Measurements from ENCODE around the gene PPP6R1. TPM values are rescaled to one million over a fixed set of nuclear protein-coding genes. Genes with fewer than 3 reads are reported as not detected.

The PPP6R1 gene
- total RNA-seq, 1 donor from 2014 or later: 73.0 TPM

DNA sequence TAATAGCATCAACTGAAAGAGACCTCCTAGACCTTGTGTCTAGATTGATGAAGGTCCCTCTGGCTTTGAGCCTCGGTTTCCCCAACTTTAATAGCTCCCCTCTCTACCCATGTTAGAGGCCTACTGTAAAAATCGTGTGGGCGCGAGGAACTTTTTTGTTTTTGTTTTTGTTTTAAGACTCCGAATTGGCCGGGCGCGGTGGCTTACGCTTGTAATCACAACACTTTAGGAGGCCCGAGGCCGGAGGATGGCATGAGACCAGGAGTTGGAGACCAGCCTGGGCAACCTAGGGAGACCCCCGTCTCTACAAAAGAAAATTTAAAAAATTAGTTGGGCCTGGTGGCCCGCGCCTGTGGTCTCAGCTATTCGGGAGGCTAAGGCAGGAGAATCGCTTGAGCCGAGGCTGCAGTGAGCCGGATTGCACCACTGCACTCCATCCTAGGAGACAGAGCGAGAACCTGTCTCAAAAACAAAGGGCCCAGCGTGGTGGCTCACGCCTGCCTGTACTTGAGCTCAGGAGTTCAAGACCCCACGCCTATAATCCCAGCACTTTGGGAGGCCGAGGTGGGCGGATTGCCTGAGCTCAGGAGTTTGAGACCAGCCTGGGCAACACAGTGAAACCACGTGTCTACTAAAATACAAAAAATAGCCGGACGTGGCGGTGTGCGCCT is 858 bp upstream of the PPP6R1 start:
- DNase-seq (ENCODE audit: low spot score in 2 of 2, unreplicated experiment in 2 of 2): no peak
- TF ChIP-seq, protein P1, sequence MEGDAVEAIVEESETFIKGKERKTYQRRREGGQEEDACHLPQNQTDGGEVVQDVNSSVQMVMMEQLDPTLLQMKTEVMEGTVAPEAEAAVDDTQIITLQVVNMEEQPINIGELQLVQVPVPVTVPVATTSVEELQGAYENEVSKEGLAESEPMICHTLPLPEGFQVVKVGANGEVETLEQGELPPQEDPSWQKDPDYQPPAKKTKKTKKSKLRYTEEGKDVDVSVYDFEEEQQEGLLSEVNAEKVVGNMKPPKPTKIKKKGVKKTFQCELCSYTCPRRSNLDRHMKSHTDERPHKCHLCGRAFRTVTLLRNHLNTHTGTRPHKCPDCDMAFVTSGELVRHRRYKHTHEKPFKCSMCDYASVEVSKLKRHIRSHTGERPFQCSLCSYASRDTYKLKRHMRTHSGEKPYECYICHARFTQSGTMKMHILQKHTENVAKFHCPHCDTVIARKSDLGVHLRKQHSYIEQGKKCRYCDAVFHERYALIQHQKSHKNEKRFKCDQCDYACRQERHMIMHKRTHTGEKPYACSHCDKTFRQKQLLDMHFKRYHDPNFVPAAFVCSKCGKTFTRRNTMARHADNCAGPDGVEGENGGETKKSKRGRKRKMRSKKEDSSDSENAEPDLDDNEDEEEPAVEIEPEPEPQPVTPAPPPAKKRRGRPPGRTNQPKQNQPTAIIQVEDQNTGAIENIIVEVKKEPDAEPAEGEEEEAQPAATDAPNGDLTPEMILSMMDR (IDR thresholded peaks at IDR 0.05; ENCODE audit: unreplicated experiment): no peak
- H3K36me3 Mint-ChIP-seq: no peaks in the 10 kb centered on the region
- H3K27me3 Mint-ChIP-seq (ENCODE audit: low read depth): no peaks in the 10 kb centered on the region
- H3K4me3 Mint-ChIP-seq: peak overlapping the region; percentile 77
- H3K27ac Mint-ChIP-seq: peak overlapping the region; percentile 98
- H3K4me1 Mint-ChIP-seq: peaks cover 36% of the 10 kb centered on the region
- H3K9me3 Mint-ChIP-seq: no peaks in the 10 kb centered on the region

DNA sequence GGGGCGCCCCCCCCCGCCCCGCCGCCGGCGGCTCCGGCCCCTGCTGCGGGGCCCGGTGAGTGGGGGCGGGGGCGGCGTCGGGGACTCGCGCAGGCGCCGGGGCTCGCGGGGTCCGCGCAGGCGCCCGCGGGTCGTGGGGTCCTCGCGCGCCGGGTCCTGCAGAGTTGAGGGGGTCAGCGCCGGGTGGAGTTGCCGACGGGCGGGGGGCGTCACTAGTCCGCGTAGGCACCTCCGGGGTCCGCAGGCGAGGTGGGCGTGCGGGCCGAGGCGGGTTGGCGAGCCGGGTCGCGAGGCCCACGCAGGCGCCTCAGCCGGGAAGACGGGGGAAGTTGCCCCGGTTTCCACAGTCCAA is 365 bp downstream of the PPP6R1 start:
- Mint-ChIP-seq H3K27ac (peak overlapping the region; percentile 43), H3K27me3 (ENCODE audit: low read depth) (no peaks in the 10 kb centered on the region), H3K4me3 (peak overlapping the region; percentile 77), H3K4me1 (peaks cover 37% of the 10 kb centered on the region), H3K36me3 (no peaks in the 10 kb centered on the region), H3K9me3 (no peaks in the 10 kb centered on the region)
- TF ChIP-seq, protein P1 (IDR thresholded peaks at IDR 0.05; ENCODE audit: unreplicated experiment): no peak
- peak in 1 of 2 experiments; percentile 42 for DNase-seq (ENCODE audit: low spot score in 2 of 2, unreplicated experiment in 2 of 2)

DNA sequence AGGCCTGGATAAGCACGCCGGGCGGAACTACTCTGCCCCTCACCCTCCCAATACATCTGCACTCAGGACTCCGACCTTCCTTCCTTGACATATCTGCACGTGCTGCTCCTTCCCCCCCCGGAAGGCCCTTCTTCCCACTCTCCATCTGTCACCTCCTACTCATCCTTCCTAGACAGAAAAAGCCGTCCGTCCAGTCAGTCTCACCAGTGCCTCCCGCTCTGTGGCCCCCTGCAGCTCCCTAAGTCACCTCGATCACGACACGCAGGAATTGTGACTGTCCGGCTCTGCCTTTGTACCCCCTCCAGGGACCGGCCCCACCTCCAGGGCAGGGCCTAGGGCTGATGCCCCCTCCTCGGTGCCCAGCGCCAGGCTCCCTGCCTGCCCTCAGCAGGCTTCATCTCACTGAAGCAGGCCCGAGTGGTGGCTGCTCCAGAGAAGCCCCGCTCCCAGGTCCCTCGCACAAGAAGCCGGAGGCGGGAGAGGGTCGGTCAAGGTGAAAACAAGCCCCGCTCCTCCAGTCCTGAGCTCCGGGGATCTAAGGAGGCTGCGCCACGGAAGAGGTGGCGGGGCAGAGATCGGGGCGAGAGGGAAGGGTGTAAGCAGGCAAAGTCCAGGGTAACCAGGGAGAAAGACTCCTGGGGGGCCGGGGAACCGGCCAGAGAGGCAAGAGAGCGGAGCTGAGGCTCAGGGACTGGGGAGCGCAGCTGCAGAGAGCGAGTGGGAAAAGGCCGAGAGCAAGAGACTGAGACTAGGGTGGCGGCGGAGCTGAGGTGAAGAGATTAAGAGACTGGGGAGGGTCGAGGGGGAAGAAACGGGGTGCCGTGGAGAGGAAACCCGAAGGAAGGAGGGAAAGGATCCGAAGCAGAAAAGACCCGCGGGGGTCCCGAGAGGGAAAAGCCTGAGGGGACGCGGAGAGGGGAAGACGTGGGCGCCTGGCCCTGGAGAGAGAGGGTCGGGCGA is 1.1 kb downstream of the PPP6R1 start:
- peak overlapping the region; percentile 94 for H3K27ac Mint-ChIP-seq
- peak overlapping the region; percentile 99 for H3K4me3 Mint-ChIP-seq
- no peaks in the 10 kb centered on the region for H3K9me3 Mint-ChIP-seq
- no peaks in the 10 kb centered on the region for H3K27me3 Mint-ChIP-seq (ENCODE audit: low read depth)
- peak in 1 of 2 experiments; percentile 41 for DNase-seq (ENCODE audit: low spot score in 2 of 2, unreplicated experiment in 2 of 2)
- no peaks in the 10 kb centered on the region for H3K36me3 Mint-ChIP-seq
- peaks cover 37% of the 10 kb centered on the region for H3K4me1 Mint-ChIP-seq
- TF ChIP-seq, protein P1 (IDR thresholded peaks at IDR 0.05; ENCODE audit: unreplicated experiment): no peak

DNA sequence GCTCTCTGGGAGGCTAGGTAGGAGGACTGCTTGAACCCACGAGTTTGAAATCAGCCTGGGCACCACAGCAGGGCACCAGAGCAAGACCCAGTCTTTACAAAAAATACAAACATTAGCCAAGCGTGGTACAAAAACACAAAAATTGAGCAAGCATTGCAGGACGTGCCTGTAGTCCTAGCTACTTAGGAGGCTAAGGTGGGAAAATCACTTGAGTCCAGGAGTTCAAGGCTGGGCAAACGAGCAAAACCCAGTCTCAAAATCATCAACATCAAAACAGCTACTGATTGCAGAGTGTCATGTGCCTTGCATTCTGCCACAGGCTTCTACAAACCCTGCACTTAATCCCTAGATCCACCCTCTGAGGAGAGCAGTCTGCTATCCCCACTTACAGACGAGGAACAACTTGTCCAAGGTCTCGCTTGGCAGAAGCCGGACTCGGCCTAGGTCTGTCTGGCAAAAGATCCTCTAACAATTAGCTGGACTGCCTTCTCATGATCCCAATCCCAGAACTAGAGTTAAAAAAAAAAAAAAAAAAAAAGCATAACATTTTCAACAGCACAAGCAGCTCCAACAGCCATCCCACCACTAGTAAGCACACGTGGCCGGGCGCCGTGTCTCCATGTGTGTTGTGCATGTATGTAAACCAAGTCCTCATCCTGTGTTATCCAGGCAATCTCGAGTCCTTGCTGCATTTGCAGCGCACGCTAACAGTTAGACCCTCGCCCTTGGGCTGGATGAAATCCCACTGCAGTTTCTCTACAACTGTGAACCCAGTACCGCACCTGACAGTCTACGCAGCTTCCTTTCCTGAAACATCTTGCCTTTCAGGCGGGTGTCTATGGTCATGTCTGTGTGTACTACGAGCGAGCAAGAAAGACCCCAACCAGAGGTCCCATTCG is 2.0 kb downstream of the PPP6R1 start:
- H3K4me1 Mint-ChIP-seq: peaks cover 38% of the 10 kb centered on the region

More for the DNA sequence above, 2.0 kb downstream of the PPP6R1 start:
- Mint-ChIP-seq H3K27ac (peak overlapping the region; percentile 94), H3K27me3 (ENCODE audit: low read depth) (no peaks in the 10 kb centered on the region), H3K4me3 (peak overlapping the region; percentile 99), H3K9me3 (no peaks in the 10 kb centered on the region), H3K36me3 (no peaks in the 10 kb centered on the region)
- TF ChIP-seq, protein P1 (IDR thresholded peaks at IDR 0.05; ENCODE audit: unreplicated experiment): no peak
- no peak for DNase-seq (ENCODE audit: low spot score in 2 of 2, unreplicated experiment in 2 of 2)

All from mesothelial cell of epicardium (in vitro differentiated cells).